Measurements from ENCODE around the gene RRM2. TPM values are rescaled to one million over a fixed set of nuclear protein-coding genes. Genes with fewer than 3 reads are reported as not detected.

Gene RRM2
- polyA plus RNA-seq, 1 donor (not counting 4 experiments of a cell fraction or from before 2014, with no cell fraction given) = 25.7 TPM

DNA sequence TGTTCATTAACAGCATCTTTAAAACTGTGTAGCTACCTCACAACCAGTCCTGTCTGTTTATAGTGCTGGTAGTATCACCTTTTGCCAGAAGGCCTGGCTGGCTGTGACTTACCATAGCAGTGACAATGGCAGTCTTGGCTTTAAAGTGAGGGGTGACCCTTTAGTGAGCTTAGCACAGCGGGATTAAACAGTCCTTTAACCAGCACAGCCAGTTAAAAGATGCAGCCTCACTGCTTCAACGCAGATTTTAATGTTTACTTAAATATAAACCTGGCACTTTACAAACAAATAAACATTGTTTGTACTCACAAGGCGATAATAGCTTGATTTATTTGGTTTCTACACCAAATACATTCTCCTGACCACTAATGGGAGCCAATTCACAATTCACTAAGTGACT lies 7.0 kb downstream of the RRM2 start:
- DNase-seq (ENCODE audit: low read depth, low spot score) = no peak
- peaks cover 4% of the 10 kb centered on the region for H3K79me2 ChIP-seq (ENCODE audit: control insufficient read depth, insufficient read depth, low read length)
- H3K27ac ChIP-seq (ENCODE audit: control insufficient read depth, insufficient read depth, low read length) = no peak overlapping the region
- H3K4me2 ChIP-seq (ENCODE audit: control insufficient read depth, extremely low read depth, insufficient read depth, low read depth, low read length) = no peak overlapping the region
- no peak overlapping the region for H2AFZ ChIP-seq (ENCODE audit: control insufficient read depth, low read length)
- no peak for FAIRE-seq
- dilution Hi-C loops (cut with MboI; ENCODE audit: extremely low pct_ligation_motif_present, low sequenced_read_pairs) = no loop called here
- H3K4me3 ChIP-seq (ENCODE audit: control insufficient read depth in 2 of 3, extremely low read depth in 1 of 3, insufficient read depth in 2 of 3, low read depth in 1 of 3, low read length in 3 of 3) = no peak overlapping the region
- H3K36me3 ChIP-seq (ENCODE audit: control insufficient read depth in 2 of 2, extremely low read depth in 1 of 2, insufficient read depth in 2 of 2, low read length in 2 of 2) = peaks cover 2 to 29% of the 10 kb centered on the region in 2 experiments
- no peaks in the 10 kb centered on the region for H3K9me3 ChIP-seq (ENCODE audit: control insufficient read depth, low read depth, low read length)
- H3K27me3 ChIP-seq (ENCODE audit: control insufficient read depth, extremely low read depth, insufficient read depth, low read length) = no peaks in the 10 kb centered on the region
- no peak for TF ChIP-seq EZH2 (IDR thresholded peaks at IDR 0.05; ENCODE audit: low read length)
- TF ChIP-seq, protein P1, sequence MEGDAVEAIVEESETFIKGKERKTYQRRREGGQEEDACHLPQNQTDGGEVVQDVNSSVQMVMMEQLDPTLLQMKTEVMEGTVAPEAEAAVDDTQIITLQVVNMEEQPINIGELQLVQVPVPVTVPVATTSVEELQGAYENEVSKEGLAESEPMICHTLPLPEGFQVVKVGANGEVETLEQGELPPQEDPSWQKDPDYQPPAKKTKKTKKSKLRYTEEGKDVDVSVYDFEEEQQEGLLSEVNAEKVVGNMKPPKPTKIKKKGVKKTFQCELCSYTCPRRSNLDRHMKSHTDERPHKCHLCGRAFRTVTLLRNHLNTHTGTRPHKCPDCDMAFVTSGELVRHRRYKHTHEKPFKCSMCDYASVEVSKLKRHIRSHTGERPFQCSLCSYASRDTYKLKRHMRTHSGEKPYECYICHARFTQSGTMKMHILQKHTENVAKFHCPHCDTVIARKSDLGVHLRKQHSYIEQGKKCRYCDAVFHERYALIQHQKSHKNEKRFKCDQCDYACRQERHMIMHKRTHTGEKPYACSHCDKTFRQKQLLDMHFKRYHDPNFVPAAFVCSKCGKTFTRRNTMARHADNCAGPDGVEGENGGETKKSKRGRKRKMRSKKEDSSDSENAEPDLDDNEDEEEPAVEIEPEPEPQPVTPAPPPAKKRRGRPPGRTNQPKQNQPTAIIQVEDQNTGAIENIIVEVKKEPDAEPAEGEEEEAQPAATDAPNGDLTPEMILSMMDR (optimal IDR thresholded peaks at IDR 0.05 in 1 of 3, IDR thresholded peaks at IDR 0.05 in 1 of 3, conservative IDR thresholded peaks at IDR 0.05 in 1 of 3; ENCODE audit: extremely low read depth in 1 of 3, insufficient read depth in 2 of 3, low read length in 3 of 3) = no peak
- no peaks in the 10 kb centered on the region for H3K9me1 ChIP-seq (ENCODE audit: control insufficient read depth, extremely low read depth, insufficient read depth, low read length)
- no peak overlapping the region for H3K9ac ChIP-seq (ENCODE audit: control insufficient read depth, extremely low read depth, insufficient read depth, low read length)
- H3K4me1 ChIP-seq (ENCODE audit: control insufficient read depth, extremely low read depth, insufficient read depth, low read length) = peaks cover 7% of the 10 kb centered on the region
- H4K20me1 ChIP-seq (ENCODE audit: control insufficient read depth, extremely low read depth, insufficient read depth, low read length) = no peaks in the 10 kb centered on the region

GRCh38 chr2:10132043-10132575 lies 9.6 kb downstream of the RRM2 start:
- no peaks in the 10 kb centered on the region for H3K27me3 ChIP-seq (ENCODE audit: control insufficient read depth, extremely low read depth, insufficient read depth, low read length)
- no peak overlapping the region for H3K9ac ChIP-seq (ENCODE audit: control insufficient read depth, extremely low read depth, insufficient read depth, low read length)
- peaks cover 0 to 17% of the 10 kb centered on the region in 2 experiments for H3K36me3 ChIP-seq (ENCODE audit: control insufficient read depth in 2 of 2, extremely low read depth in 1 of 2, insufficient read depth in 2 of 2, low read length in 2 of 2)
- H3K79me2 ChIP-seq (ENCODE audit: control insufficient read depth, insufficient read depth, low read length) = no peaks in the 10 kb centered on the region
- no peak overlapping the region for H3K4me2 ChIP-seq (ENCODE audit: control insufficient read depth, extremely low read depth, insufficient read depth, low read depth, low read length)
- TF ChIP-seq EZH2 (IDR thresholded peaks at IDR 0.05; ENCODE audit: low read length) = no peak
- TF ChIP-seq, protein P1 (optimal IDR thresholded peaks at IDR 0.05 in 1 of 3, IDR thresholded peaks at IDR 0.05 in 1 of 3, conservative IDR thresholded peaks at IDR 0.05 in 1 of 3; ENCODE audit: extremely low read depth in 1 of 3, insufficient read depth in 2 of 3, low read length in 3 of 3) = no peak
- no peak for DNase-seq (ENCODE audit: low read depth, low spot score)
- no peaks in the 10 kb centered on the region for H3K9me3 ChIP-seq (ENCODE audit: control insufficient read depth, low read depth, low read length)
- no peaks in the 10 kb centered on the region for H3K9me1 ChIP-seq (ENCODE audit: control insufficient read depth, extremely low read depth, insufficient read depth, low read length)
- H3K4me3 ChIP-seq (ENCODE audit: control insufficient read depth in 2 of 3, extremely low read depth in 1 of 3, insufficient read depth in 2 of 3, low read depth in 1 of 3, low read length in 3 of 3) = no peak overlapping the region
- dilution Hi-C loops (cut with MboI; ENCODE audit: extremely low pct_ligation_motif_present, low sequenced_read_pairs) = no loop called here
- H3K27ac ChIP-seq (ENCODE audit: control insufficient read depth, insufficient read depth, low read length) = no peak overlapping the region
- FAIRE-seq = no peak
- no peak overlapping the region for H2AFZ ChIP-seq (ENCODE audit: control insufficient read depth, low read length)
- no peaks in the 10 kb centered on the region for H4K20me1 ChIP-seq (ENCODE audit: control insufficient read depth, extremely low read depth, insufficient read depth, low read length)
- peaks cover 12% of the 10 kb centered on the region for H3K4me1 ChIP-seq (ENCODE audit: control insufficient read depth, extremely low read depth, insufficient read depth, low read length)
